ENCODE measurements around the gene TP53.
"Not testable (repeated sequence)": the region's sequence is repeated elsewhere in the genome, so short reads cannot be mapped to it uniquely, and the experiment has no call there.

Gene TP53

GRCh38 chr17:7674934-7675333 lies 12.4 kb downstream of the TP53 start:
- no peak for DNase-seq (ENCODE audit: low read depth in 3 of 3)

- peak in 1 of 3 donors; percentile 20 for DNase-seq (ENCODE audit: low read depth in 3 of 3)
Measured at GRCh38 chr17:7673239-7673638, 14.1 kb downstream of the TP53 start.

- no peak for DNase-seq (ENCODE audit: low read depth in 3 of 3)
Measured at GRCh38 chr17:7668482-7668881, 18.8 kb downstream of the TP53 start.

- no peak for DNase-seq (ENCODE audit: low read depth in 3 of 3)
Measured at GRCh38 chr17:7667656-7668406, 19.5 kb downstream of the TP53 start.

GRCh38 chr17:7656958-7657609 lies 30.2 kb downstream of the TP53 start:
- no peak for DNase-seq (ENCODE audit: low read depth in 3 of 3)

GRCh38 chr17:7655541-7655840 lies 31.8 kb downstream of the TP53 start:
- DNase-seq (ENCODE audit: low read depth in 3 of 3) = no peak

- DNase-seq (ENCODE audit: low read depth in 3 of 3) = no peak
Measured at GRCh38 chr17:7654832-7655540, 32.3 kb downstream of the TP53 start.

GRCh38 chr17:7652388-7653356 lies 34.6 kb downstream of the TP53 start:
- no peak for DNase-seq (ENCODE audit: low read depth in 3 of 3)

- DNase-seq (ENCODE audit: low read depth in 3 of 3) = no peak
Measured at GRCh38 chr17:7651665-7652387, 35.5 kb downstream of the TP53 start.

- no peak for DNase-seq (ENCODE audit: low read depth in 3 of 3)
Measured at GRCh38 chr17:7651097-7651664, 36.1 kb downstream of the TP53 start.

- peak; percentile 37 to 69 (median 41) for DNase-seq (ENCODE audit: low read depth in 3 of 3)
Measured at GRCh38 chr17:7650509-7651096, 36.7 kb downstream of the TP53 start, which contains the start of gene ATP1B2. Gene ATP1B2 (plus strand): TSS chr17:7650926. CDS start chr17:7651519, 593 bp downstream.

GRCh38 chr17:7647018-7647417 lies 40.3 kb downstream of the TP53 start:
- no peak for DNase-seq (ENCODE audit: low read depth in 3 of 3)

- DNase-seq (ENCODE audit: low read depth in 3 of 3) = no peak
Measured at GRCh38 chr17:7646457-7646856, 40.8 kb downstream of the TP53 start.

- no peak for DNase-seq (ENCODE audit: low read depth in 3 of 3)
Measured at GRCh38 chr17:7644775-7645174, 42.5 kb downstream of the TP53 start.

GRCh38 chr17:7641635-7642034 lies 45.7 kb downstream of the TP53 start:
- DNase-seq (ENCODE audit: low read depth in 3 of 3) = not testable (repeated sequence)

GRCh38 chr17:7640783-7641182 lies 46.5 kb downstream of the TP53 start:
- DNase-seq (ENCODE audit: low read depth in 3 of 3) = no peak

- DNase-seq (ENCODE audit: low read depth in 3 of 3) = no peak
Measured at GRCh38 chr17:7636163-7636562, 51.1 kb downstream of the TP53 start.

GRCh38 chr17:7634384-7634783 lies 52.9 kb downstream of the TP53 start:
- no peak for DNase-seq (ENCODE audit: low read depth in 3 of 3)

- DNase-seq (ENCODE audit: low read depth in 3 of 3) = no peak
Measured at GRCh38 chr17:7633093-7633492, 54.2 kb downstream of the TP53 start.

- no peak for DNase-seq (ENCODE audit: low read depth in 3 of 3)
Measured at GRCh38 chr17:7632492-7632894, 54.8 kb downstream of the TP53 start.
